Omental fat pad (tissue), 4 donors: ENCODE results near the gene CELF4. TPM values are rescaled to one million over a fixed set of nuclear protein-coding genes. Genes with fewer than 3 reads are reported as not detected.
"Not testable (repeated sequence)": the region's sequence is repeated elsewhere in the genome, so short reads cannot be mapped to it uniquely, and the experiment has no call there.

Experiments used
- ATAC-seq: fragments of 150-250 bp; one replicate; pipeline ENCODE4 v1.9.1; 2016; ENCODE audit warnings: mild to moderate bottlenecking, moderate library complexity; ENCODE audit not compliant: low FRiP score
- DNase-seq: peaks from one replicate; pipeline ENCODE4 v3.0.0-alpha.2; 2019; ENCODE audit warnings: low spot score
- CTCF ChIP-seq, 3 donors: fragments of 450-650 bp; IDR thresholded peaks; one replicate each; pipeline ENCODE4 v1.5.1; 2016 to 2017; ENCODE audit warnings: antibody characterized with exemption in 3 of 3, mild to moderate bottlenecking in 3 of 3, moderate library complexity in 2 of 3
- total RNA-seq, 4 donors: library from RNA; depleted of rRNA; stranded (reverse); fragments of >200 nt; gene quantifications; one replicate each; pipeline ENCODE4 v1.1.0, GENCODE V29; 2016

Gene CELF4
- total RNA-seq, 4 donors from 2014 or later, result 0.37 to 0.47 TPM; not detected in 2

- no peak for TF ChIP-seq CTCF (IDR thresholded peaks at IDR 0.05)
- ATAC-seq, result no peak
- DNase-seq, result no peak
Measured at GRCh38 chr18:37467002-37467662, 98.5 kb downstream of the CELF4 start.

GRCh38 chr18:37465958-37466357, 99.6 kb downstream of the CELF4 start:
- TF ChIP-seq CTCF (IDR thresholded peaks at IDR 0.05), result no peak
- ATAC-seq, result no peak
- DNase-seq, result no peak

- no peak for DNase-seq
- no peak for ATAC-seq
- TF ChIP-seq CTCF (IDR thresholded peaks at IDR 0.05), result no peak
Measured at GRCh38 chr18:37464257-37464656, 101.3 kb downstream of the CELF4 start.

- not testable (repeated sequence) for ATAC-seq, DNase-seq
Measured at GRCh38 chr18:37461329-37461728, 104.3 kb downstream of the CELF4 start.

- no peak for ATAC-seq
- no peak for TF ChIP-seq CTCF (IDR thresholded peaks at IDR 0.05)
- no peak for DNase-seq
Measured at GRCh38 chr18:37460604-37461003, 105.0 kb downstream of the CELF4 start.

- no peak for TF ChIP-seq CTCF (IDR thresholded peaks at IDR 0.05)
- no peak for DNase-seq
- no peak for ATAC-seq
Measured at GRCh38 chr18:37458697-37459096, 106.9 kb downstream of the CELF4 start.

- no peak for TF ChIP-seq CTCF (IDR thresholded peaks at IDR 0.05)
- DNase-seq (no peak), ATAC-seq (no peak)
Measured at GRCh38 chr18:37457753-37458152, 107.8 kb downstream of the CELF4 start.
